Esophagus muscularis mucosa (tissue), 3 donors: ENCODE results near the gene DHDDS.

ENCODE experiments used
- CTCF ChIP-seq, 3 experiments: fragments of 200-600 bp in 2 of 3; fragments of 450-650 bp in 1 of 3; sonication (generic) in 2 of 3; IDR thresholded peaks; one replicate each; pipeline ENCODE4 v1.5.1; 2017 to 2019; ENCODE audit warnings: antibody characterized with exemption in 3 of 3, mild to moderate bottlenecking in 2 of 3, moderate library complexity in 1 of 3
- POLR2AphosphoS5 ChIP-seq, 2 donors: sonication (generic); formaldehyde crosslinking; IDR thresholded peaks; one replicate each; pipeline ENCODE4 v1.6.1; 2017; ENCODE audit warnings: antibody characterized with exemption in 2 of 2

DNA sequence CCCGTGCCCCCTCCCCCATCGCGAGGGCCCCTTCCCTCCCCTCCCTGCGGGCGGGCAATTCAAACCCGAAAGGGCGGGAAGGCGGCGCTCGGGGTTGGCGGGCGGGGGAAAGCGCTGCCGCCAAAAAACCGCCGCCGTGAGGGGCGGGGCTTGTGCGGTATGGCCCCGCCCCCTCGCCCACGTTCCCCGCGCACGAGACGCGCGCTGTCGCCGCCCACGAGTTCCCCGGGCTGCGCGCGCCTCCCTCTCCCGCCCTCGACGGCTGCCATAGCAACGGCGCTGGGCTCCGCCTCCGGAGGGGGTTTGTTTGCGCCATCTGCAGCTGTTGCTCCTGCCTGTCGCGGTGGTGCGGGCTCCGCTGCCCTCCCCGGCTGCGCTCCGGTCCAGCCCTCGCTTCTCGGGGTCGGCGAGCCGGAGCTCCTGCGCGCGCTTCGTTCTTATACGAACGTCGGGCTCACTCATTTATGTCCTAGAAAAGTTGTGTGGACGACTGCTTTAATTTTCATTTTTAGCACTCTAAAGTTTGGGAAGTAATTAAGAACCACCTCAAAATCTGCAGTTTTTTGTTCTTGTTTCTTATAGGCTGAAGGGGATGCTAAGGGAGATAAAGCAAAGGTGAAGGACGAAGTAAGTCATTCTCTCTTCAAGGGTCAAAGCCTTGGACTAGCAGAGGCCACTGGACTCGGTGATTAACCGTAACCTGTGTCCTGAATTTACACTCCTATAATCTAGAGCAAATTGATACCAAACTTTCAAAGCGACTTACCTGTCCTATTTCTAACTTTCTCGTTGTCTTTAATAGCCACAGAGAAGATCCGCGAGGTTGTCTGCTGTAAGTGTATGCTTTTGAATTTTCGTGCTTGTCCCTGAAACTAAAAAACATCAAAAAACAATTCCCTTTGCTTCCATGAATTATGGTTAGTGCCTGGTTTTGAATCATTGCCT, 41.1 kb downstream of the DHDDS start:
- TF ChIP-seq POLR2AphosphoS5 (IDR thresholded peaks at IDR 0.05) (peak; percentile 72 to 94), CTCF (IDR thresholded peaks at IDR 0.05) (no peak)
